Measurements from ENCODE around the gene STEAP1. TPM values are rescaled to one million over a fixed set of nuclear protein-coding genes. Genes with fewer than 3 reads are reported as not detected.
A peak's percentile ranks its signal among the peaks of the same experiment; 100 is the strongest.

The STEAP1 gene
- total RNA-seq, 1 donor from 2014 or later: 1.2 TPM

DNA sequence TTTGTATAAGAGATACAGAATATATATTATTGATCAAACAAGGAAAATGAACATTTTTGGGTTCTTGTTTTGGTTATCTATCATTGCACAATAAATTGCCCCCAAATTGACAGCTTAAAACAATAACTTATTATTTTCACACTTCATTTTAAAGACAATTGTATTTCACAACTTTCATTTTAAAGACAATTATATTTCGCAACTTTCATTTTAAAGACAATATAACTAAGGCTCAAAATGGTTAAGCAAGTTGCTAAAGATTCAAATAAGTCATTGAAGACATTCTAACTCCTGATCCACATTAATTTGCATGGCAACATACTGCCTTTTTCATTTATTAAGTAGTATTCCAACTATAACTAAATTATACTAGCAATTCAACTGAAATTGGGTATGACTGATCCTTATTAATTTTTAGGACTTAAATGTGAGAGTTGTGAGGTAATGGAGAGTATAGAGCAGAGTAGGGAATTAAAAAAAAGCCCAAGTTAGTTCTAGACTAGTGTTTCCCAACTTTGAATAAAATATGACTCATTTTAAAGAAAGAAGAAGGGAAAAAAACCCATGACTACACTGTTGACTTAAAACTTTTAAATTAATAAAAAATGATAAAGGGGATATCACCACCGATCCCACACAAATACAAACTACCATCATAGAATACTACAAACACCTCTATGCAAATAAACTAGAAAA, 47.4 kb downstream of the STEAP1 start:
- Histone ChIP-seq H3K9me3 (replicated peaks) (no peaks in the 10 kb centered on the region), H3K27me3 (ENCODE audit: low read depth) (no peaks in the 10 kb centered on the region), H3K4me3 (no peak overlapping the region), H3K4me1 (no peaks in the 10 kb centered on the region), H3K36me3 (no peaks in the 10 kb centered on the region), H3K27ac (replicated peaks) (no peak overlapping the region)
- intact Hi-C loops (cut with micrococcal nuclease): no loop called here
- no peak for DNase-seq
- TF ChIP-seq, protein P1, sequence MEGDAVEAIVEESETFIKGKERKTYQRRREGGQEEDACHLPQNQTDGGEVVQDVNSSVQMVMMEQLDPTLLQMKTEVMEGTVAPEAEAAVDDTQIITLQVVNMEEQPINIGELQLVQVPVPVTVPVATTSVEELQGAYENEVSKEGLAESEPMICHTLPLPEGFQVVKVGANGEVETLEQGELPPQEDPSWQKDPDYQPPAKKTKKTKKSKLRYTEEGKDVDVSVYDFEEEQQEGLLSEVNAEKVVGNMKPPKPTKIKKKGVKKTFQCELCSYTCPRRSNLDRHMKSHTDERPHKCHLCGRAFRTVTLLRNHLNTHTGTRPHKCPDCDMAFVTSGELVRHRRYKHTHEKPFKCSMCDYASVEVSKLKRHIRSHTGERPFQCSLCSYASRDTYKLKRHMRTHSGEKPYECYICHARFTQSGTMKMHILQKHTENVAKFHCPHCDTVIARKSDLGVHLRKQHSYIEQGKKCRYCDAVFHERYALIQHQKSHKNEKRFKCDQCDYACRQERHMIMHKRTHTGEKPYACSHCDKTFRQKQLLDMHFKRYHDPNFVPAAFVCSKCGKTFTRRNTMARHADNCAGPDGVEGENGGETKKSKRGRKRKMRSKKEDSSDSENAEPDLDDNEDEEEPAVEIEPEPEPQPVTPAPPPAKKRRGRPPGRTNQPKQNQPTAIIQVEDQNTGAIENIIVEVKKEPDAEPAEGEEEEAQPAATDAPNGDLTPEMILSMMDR (IDR thresholded peaks at IDR 0.05; ENCODE audit: borderline replicate concordance): no peak

DNA sequence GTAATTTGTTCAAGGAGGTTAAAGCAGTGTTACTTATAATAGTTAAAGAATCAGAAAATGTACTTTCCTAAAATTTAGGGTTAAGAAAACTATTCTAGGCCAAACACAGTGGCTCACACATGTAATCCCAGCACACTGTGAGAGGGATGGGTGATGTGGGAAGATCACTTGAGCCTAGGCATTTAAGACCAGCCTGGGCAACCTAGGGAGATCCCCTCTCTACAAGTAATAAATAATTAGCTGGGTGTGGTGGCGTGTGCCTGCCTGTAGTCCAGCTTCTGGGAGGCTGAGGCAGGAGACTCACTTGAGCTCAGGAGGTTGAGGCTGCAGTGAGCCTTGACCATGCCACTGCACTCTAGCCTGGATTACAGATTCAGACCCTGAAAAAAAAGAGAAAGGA, 53.7 kb downstream of the STEAP1 start:
- H3K4me3 ChIP-seq: no peak overlapping the region
- H3K9me3 ChIP-seq (replicated peaks): no peaks in the 10 kb centered on the region
- intact Hi-C loops (cut with micrococcal nuclease): no loop called here
- H3K36me3 ChIP-seq: no peaks in the 10 kb centered on the region
- H3K27me3 ChIP-seq (ENCODE audit: low read depth): peaks cover 18% of the 10 kb centered on the region
- H3K27ac ChIP-seq (replicated peaks): no peak overlapping the region
- peaks cover 23% of the 10 kb centered on the region for H3K4me1 ChIP-seq
- TF ChIP-seq, protein P1 (IDR thresholded peaks at IDR 0.05; ENCODE audit: borderline replicate concordance): no peak
- DNase-seq: no peak

DNA sequence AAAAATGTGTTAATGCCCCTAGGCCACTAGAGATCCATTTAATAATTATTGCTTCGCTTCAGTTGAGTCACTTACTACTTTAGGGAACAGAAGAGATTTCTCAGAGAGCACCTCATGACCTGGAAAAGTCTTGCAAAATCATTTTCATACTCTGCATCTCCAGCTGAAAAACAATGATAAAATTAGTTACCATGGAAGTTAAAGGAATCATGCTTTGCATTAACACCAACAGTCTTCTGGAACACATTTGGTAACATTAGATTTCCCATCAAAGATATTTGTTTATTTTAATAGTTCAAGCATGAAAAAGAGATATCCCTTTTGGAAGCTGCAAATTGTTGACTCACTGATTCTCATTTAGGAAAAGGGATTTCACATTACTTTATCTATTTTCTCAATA, 55.5 kb downstream of the STEAP1 start:
- intact Hi-C loops (cut with micrococcal nuclease): no loop called here
- H3K4me3 ChIP-seq: no peak overlapping the region
- H3K9me3 ChIP-seq (replicated peaks): no peaks in the 10 kb centered on the region
- H3K4me1 ChIP-seq: peaks cover 29% of the 10 kb centered on the region
- no peak overlapping the region for H3K27ac ChIP-seq (replicated peaks)
- TF ChIP-seq, protein P1 (IDR thresholded peaks at IDR 0.05; ENCODE audit: borderline replicate concordance): no peak
- no peak for DNase-seq
- no peaks in the 10 kb centered on the region for H3K36me3 ChIP-seq
- H3K27me3 ChIP-seq (ENCODE audit: low read depth): peaks cover 19% of the 10 kb centered on the region

- DNase-seq: no peak
- Histone ChIP-seq H3K27ac (replicated peaks) (peak overlapping the region; percentile 85), H3K27me3 (ENCODE audit: low read depth) (peaks cover 19% of the 10 kb centered on the region), H3K4me3 (no peak overlapping the region), H3K4me1 (peaks cover 29% of the 10 kb centered on the region), H3K36me3 (no peaks in the 10 kb centered on the region), H3K9me3 (replicated peaks) (no peaks in the 10 kb centered on the region)
- intact Hi-C loops (cut with micrococcal nuclease): no loop called here
- TF ChIP-seq, protein P1 (IDR thresholded peaks at IDR 0.05; ENCODE audit: borderline replicate concordance): no peak
These were observed 56.2 kb downstream of the STEAP1 start for GRCh38 chr7:90210475-90210874.

DNA sequence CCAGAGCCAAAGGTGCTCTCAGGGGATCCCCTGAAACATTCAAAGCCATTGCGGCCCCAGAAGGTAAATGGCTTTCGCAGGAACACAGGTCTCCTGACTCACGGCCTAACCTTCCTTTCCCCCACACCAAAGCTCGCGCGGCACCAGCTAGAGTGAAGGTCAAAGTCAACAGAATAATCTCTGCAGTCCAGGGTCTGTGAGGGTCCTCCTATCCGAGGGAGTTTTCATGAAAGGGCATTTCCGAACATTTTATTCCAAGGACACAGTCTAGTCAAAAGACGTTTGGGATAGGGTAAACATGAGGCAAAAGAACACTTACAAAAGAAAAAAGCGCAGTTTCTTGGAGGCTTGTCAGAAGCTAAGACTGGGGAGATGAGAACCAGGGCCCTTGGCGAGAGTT, 56.7 kb downstream of the STEAP1 start:
- H3K9me3 ChIP-seq (replicated peaks): no peaks in the 10 kb centered on the region
- H3K4me3 ChIP-seq: peak overlapping the region; percentile 84
- TF ChIP-seq, protein P1 (IDR thresholded peaks at IDR 0.05; ENCODE audit: borderline replicate concordance): no peak
- H3K4me1 ChIP-seq: peaks cover 29% of the 10 kb centered on the region
- intact Hi-C loops (cut with micrococcal nuclease): no loop called here
- no peaks in the 10 kb centered on the region for H3K36me3 ChIP-seq
- H3K27ac ChIP-seq (replicated peaks): peak overlapping the region; percentile 85
- DNase-seq: no peak
- peaks cover 19% of the 10 kb centered on the region for H3K27me3 ChIP-seq (ENCODE audit: low read depth)
